HUES64 (cell line): Measurements from ENCODE around the gene PPIL4.
"Not testable (repeated sequence)": the region's sequence is repeated elsewhere in the genome, so short reads cannot be mapped to it uniquely, and the experiment has no call there.

ENCODE experiments used
- H3K27ac ChIP-seq: 2 replicates; pipeline ENCODE4 v1.7.0; 2013; ENCODE audit warnings: low read depth, low read length, inconsistent platforms
- H3K27me3 ChIP-seq: 2 replicates; pipeline ENCODE4 v1.6.1; 2013; ENCODE audit warnings: mild to moderate bottlenecking, low read length; ENCODE audit not compliant: insufficient read depth
- H3K36me3 ChIP-seq: 2 replicates; pipeline ENCODE4 v1.6.1; 2013; ENCODE audit warnings: mild to moderate bottlenecking, low read length; ENCODE audit not compliant: insufficient read depth
- H3K4me1 ChIP-seq: 2 replicates; pipeline ENCODE4 v1.6.1; 2013; ENCODE audit warnings: mild to moderate bottlenecking, low read length, moderate library complexity; ENCODE audit not compliant: insufficient read depth
- H3K4me3 ChIP-seq: 2 replicates; pipeline ENCODE4 v1.5.1; 2013; ENCODE audit warnings: mild to moderate bottlenecking, low read length, moderate library complexity
- H3K9ac ChIP-seq: 2 replicates; pipeline ENCODE4 v1.6.1; 2013; ENCODE audit warnings: mild to moderate bottlenecking, low read depth, low read length
- H3K9me3 ChIP-seq: 2 replicates; pipeline ENCODE4 v1.6.1; 2013; ENCODE audit warnings: low read depth, low read length; ENCODE audit not compliant: insufficient read depth
- WGBS: fragments of 150-250, 120-280 bp; methylation state at CpG from one replicate; pipeline ENCODE4 v1.1.7; 2013; ENCODE audit warnings: missing lambda C conversion rate; 5-methylcytosine and 5-hydroxymethylcytosine counted together

PPIL4 gene

GRCh38 chr6:149472241-149472640 is 73.6 kb downstream of the PPIL4 start:
- no peak overlapping the region for H3K4me3 ChIP-seq

GRCh38 chr6:149471801-149472200 is 74.0 kb downstream of the PPIL4 start:
- 92% methylated on average over 3 of the region's 3 CpGs for WGBS
- H3K9ac ChIP-seq = no peak overlapping the region
- H3K9me3 ChIP-seq = no peaks in the 10 kb centered on the region
- no peak overlapping the region for H3K4me3 ChIP-seq
- peaks cover 4% of the 10 kb centered on the region; the same call in 1 of the 2 replicates for H3K4me1 ChIP-seq
- H3K36me3 ChIP-seq = no peaks in the 10 kb centered on the region
- H3K27me3 ChIP-seq = no peaks in the 10 kb centered on the region
- no peak overlapping the region for H3K27ac ChIP-seq

More at GRCh38 chr6:149472241-149472640, 73.6 kb downstream of the PPIL4 start:
- Histone ChIP-seq H3K9me3 (no peaks in the 10 kb centered on the region), H3K27ac (no peak overlapping the region), H3K9ac (no peak overlapping the region), H3K4me1 (peaks cover 4% of the 10 kb centered on the region; the same call in 1 of the 2 replicates), H3K36me3 (no peaks in the 10 kb centered on the region), H3K27me3 (no peaks in the 10 kb centered on the region)
- WGBS = 93% methylated on average over 5 of the region's 5 CpGs

GRCh38 chr6:149470948-149471347 is 74.9 kb downstream of the PPIL4 start:
- Histone ChIP-seq H3K36me3 (no peaks in the 10 kb centered on the region), H3K4me1 (peaks cover 4% of the 10 kb centered on the region; the same call in 1 of the 2 replicates), H3K4me3 (no peak overlapping the region), H3K27ac (no peak overlapping the region), H3K9ac (no peak overlapping the region), H3K27me3 (no peaks in the 10 kb centered on the region), H3K9me3 (no peaks in the 10 kb centered on the region)
- WGBS = 94% methylated on average over 2 of the region's 2 CpGs

- Histone ChIP-seq H3K9me3 (no peaks in the 10 kb centered on the region), H3K4me1 (peaks cover under 1% of the 10 kb centered on the region; the same call in 1 of the 2 replicates), H3K4me3 (no peak overlapping the region), H3K9ac (no peak overlapping the region), H3K36me3 (no peaks in the 10 kb centered on the region), H3K27me3 (no peaks in the 10 kb centered on the region), H3K27ac (no peak overlapping the region)
- 86% methylated on average over 2 of the region's 2 CpGs for whole genome bisulfite sequencing
These were observed 77.7 kb downstream of the PPIL4 start for GRCh38 chr6:149468179-149468578.

- Histone ChIP-seq H3K9ac (no peak overlapping the region), H3K27me3 (no peaks in the 10 kb centered on the region), H3K36me3 (no peaks in the 10 kb centered on the region), H3K27ac (no peak overlapping the region), H3K4me1 (no peaks in the 10 kb centered on the region), H3K4me3 (no peak overlapping the region), H3K9me3 (no peaks in the 10 kb centered on the region)
- 87% methylated on average over 4 of the region's 4 CpGs for WGBS
These were observed 78.6 kb downstream of the PPIL4 start for GRCh38 chr6:149467265-149467664.

DNA sequence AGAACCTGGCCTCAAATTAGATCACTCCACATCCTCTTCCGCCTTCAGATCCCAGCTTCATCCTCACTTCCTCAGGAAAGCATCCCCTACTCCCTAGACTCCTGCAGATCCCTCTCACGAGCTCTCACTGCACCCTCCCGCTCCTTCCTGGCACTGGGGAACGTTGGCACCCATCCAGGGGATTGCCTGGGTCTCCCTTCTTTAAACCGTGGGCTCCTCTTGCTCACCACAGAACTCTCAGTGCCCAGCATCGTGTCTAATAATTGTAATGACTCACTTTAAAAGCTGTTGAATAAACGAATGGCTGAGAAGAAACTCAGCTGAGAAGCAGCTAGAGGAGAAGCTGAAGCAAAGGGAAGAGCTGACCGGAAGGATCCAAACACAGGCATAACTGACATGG is 81.4 kb downstream of the PPIL4 start:
- Histone ChIP-seq H3K4me1 (no peaks in the 10 kb centered on the region), H3K27me3 (no peaks in the 10 kb centered on the region), H3K36me3 (no peaks in the 10 kb centered on the region), H3K9ac (no peak overlapping the region), H3K4me3 (no peak overlapping the region), H3K27ac (no peak overlapping the region), H3K9me3 (no peaks in the 10 kb centered on the region)
- WGBS = 86% methylated on average over 8 of the region's 8 CpGs

DNA sequence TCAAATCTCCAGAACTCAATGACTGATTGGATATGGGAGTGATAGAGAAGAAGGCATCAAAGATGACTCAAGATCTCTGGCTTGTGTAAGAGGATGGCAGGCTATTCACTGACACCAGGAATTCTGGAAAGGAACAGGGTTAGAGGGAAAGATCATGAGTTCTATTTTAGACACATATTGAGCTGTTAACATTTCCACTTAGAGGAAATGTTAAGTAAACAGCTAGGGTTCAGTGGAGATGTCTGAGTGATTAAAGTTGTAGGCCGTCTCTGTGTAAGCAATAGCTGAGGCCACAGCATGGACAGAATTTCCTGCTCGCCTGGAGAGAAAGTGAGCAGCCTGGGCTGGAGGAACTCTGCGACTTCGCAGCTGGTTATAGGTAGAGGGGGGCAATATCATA is 82.1 kb downstream of the PPIL4 start:
- Histone ChIP-seq H3K9me3 (no peaks in the 10 kb centered on the region), H3K4me3 (no peak overlapping the region), H3K9ac (no peak overlapping the region), H3K27ac (no peak overlapping the region), H3K4me1 (no peaks in the 10 kb centered on the region), H3K36me3 (no peaks in the 10 kb centered on the region), H3K27me3 (no peaks in the 10 kb centered on the region)
- WGBS = 89% methylated on average over 4 of the region's 4 CpGs

GRCh38 chr6:149462712-149463111 is 83.1 kb downstream of the PPIL4 start:
- 93% methylated on average over 7 of the region's 7 CpGs for WGBS
- H3K27ac ChIP-seq, H3K9me3 ChIP-seq, H3K4me1 ChIP-seq, H3K9ac ChIP-seq, H3K36me3 ChIP-seq, H3K27me3 ChIP-seq, H3K4me3 ChIP-seq: not testable (repeated sequence)

- no peak overlapping the region for H3K9ac ChIP-seq
- H3K36me3 ChIP-seq = no peaks in the 10 kb centered on the region
- no peaks in the 10 kb centered on the region for H3K9me3 ChIP-seq
- 97% methylated on average over 5 of the region's 5 CpGs for WGBS
- H3K4me1 ChIP-seq = no peaks in the 10 kb centered on the region
- H3K4me3 ChIP-seq = no peak overlapping the region
- peaks cover 2% of the 10 kb centered on the region; the same call in 1 of the 2 replicates for H3K27me3 ChIP-seq
- H3K27ac ChIP-seq = no peak overlapping the region
These were observed 84.2 kb downstream of the PPIL4 start for GRCh38 chr6:149461670-149462069.

DNA sequence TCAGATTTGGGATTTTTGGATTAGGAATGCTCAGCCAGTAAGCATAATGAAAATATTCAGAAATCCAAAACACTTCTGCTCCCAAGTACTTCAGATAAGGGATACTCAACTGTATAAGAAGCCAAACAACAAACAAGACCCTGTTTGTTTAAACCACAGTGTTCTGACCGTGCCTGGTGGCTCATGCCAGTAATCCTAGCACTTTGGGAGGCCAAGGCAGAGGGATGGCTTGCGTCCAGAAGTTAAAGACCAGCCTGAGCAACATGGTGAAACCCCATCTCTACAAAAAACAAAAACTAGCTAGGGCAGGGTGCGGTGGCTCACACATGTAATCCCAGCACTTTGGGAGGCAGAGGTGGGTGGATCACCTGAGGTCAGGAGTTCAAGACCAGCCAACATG is 85.6 kb downstream of the PPIL4 start:
- H3K9ac ChIP-seq, H3K27ac ChIP-seq, H3K9me3 ChIP-seq, H3K4me3 ChIP-seq, H3K4me1 ChIP-seq, H3K27me3 ChIP-seq, H3K36me3 ChIP-seq: not testable (repeated sequence)
- 94% methylated on average over 3 of the region's 3 CpGs for WGBS

DNA sequence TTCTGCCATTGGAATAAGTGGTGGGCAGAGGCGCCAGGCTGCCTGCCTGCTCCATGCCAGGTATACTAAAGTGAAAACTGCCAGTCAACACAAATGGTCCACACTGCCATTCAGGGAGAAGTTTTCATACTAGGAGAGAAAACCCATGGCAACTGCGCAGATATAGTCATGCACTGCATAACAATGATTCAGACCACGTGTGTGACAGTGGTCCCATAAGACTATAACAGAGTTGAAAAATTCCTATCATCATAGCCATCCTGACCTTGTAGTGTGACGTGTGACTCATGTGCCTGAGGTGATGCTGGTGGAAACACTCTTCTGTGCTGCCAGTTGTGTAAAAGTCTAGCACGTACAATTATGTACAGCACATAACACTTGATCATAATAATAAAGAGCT is 86.1 kb downstream of the PPIL4 start:
- Histone ChIP-seq H3K27ac (no peak overlapping the region), H3K9me3 (no peaks in the 10 kb centered on the region), H3K4me3 (no peak overlapping the region), H3K4me1 (no peaks in the 10 kb centered on the region), H3K27me3 (peaks cover 2% of the 10 kb centered on the region; the same call in 1 of the 2 replicates), H3K9ac (no peak overlapping the region), H3K36me3 (no peaks in the 10 kb centered on the region)
- 92% methylated on average over 5 of the region's 5 CpGs for WGBS

DNA sequence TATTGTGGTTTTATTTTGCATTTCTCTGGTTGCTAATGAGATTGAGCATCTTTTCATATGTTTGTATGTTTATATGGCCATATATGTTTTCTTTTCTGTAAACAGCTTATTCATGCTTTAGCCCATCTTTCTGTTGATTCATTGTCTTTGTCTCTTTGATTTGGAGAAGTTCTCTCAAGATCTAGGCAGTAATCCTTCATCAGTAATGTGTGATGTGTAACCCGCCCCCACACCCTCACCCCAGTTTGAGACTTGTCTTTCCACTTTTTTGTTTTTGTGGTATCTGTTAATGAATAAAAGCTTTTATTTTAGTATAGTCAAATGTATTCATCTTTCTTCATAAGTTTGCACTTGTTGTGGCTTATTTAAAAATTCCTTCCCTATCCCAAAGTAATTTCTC is 87.0 kb downstream of the PPIL4 start:
- H3K9me3 ChIP-seq = no peaks in the 10 kb centered on the region
- no peak overlapping the region for H3K27ac ChIP-seq
- no peaks in the 10 kb centered on the region for H3K36me3 ChIP-seq
- no CpG with 5 or more reads among the region's 1 CpG for WGBS
- peaks cover 2% of the 10 kb centered on the region; the same call in 1 of the 2 replicates for H3K27me3 ChIP-seq
- H3K4me1 ChIP-seq = no peaks in the 10 kb centered on the region
- H3K4me3 ChIP-seq = no peak overlapping the region
- no peak overlapping the region for H3K9ac ChIP-seq
